ENCODE measurements around the gene UBE2I. TPM values are rescaled to one million over a fixed set of nuclear protein-coding genes. Genes with fewer than 3 reads are reported as not detected.

UBE2I gene
- total RNA-seq, 4 donors from 2014 or later: 55.4 to 110 (median 58.5) TPM

DNA sequence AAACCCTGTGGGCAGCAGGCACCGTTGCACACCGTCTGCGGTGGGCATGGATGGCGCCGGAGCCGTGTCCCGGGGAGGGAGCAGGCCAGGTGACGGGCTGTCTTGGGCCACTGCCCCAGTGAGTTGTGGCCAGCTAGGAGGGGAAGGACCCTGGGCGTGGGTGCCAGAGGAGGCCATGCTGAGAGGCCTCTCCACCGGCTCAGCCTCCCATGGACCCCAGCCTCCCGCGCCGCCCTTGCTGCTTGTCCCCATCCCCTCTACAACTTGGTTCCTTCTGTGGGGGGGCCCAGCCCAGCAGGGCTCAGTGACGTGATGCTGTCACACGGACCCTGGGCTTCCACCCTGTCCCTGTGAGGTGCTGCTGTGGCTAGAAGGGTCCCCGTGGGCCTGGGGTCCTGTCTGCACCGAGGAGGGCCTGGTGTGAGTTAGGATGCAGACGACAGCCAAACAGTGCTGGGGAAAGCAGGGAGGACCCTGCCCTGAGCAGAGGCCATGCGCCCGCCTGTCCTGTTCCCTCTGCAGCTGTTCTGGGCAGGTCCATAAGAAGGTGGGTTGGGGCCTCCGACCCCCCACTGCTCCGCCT is 11.3 kb downstream of the UBE2I start:
- WGBS, 2 donors (ENCODE audit: low coverage in 1 of 2): 88% methylated on average over 21 of the region's 22 CpGs; no CpG with 5 or more reads in 1 of the 2 donors
- H3K27ac ChIP-seq: no peak overlapping the region
- intact Hi-C loops (cut with DNase I; ENCODE audit: low total_unique reads): no loop called here
- no peak for TF ChIP-seq EP300 (IDR thresholded peaks at IDR 0.05; ENCODE audit: low read depth)
- TF ChIP-seq POLR2AphosphoS5 (IDR thresholded peaks at IDR 0.05): no peak
- no peak for TF ChIP-seq POLR2A (IDR thresholded peaks at IDR 0.05)
- TF ChIP-seq, protein P1, sequence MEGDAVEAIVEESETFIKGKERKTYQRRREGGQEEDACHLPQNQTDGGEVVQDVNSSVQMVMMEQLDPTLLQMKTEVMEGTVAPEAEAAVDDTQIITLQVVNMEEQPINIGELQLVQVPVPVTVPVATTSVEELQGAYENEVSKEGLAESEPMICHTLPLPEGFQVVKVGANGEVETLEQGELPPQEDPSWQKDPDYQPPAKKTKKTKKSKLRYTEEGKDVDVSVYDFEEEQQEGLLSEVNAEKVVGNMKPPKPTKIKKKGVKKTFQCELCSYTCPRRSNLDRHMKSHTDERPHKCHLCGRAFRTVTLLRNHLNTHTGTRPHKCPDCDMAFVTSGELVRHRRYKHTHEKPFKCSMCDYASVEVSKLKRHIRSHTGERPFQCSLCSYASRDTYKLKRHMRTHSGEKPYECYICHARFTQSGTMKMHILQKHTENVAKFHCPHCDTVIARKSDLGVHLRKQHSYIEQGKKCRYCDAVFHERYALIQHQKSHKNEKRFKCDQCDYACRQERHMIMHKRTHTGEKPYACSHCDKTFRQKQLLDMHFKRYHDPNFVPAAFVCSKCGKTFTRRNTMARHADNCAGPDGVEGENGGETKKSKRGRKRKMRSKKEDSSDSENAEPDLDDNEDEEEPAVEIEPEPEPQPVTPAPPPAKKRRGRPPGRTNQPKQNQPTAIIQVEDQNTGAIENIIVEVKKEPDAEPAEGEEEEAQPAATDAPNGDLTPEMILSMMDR (IDR thresholded peaks at IDR 0.05): no peak
- H3K4me1 ChIP-seq: no peaks in the 10 kb centered on the region
- no peaks in the 10 kb centered on the region for H3K9me3 ChIP-seq
- no peak for DNase-seq
- H3K36me3 ChIP-seq: peaks cover 0 to 72% (median 31%) of the 10 kb centered on the region in 4 donors
- H3K4me3 ChIP-seq: no peak overlapping the region
- in situ Hi-C loops (cut with MboI; ENCODE audit: low pct_ligation_motif_present in 1 of 4, low pct_unique_long_range_greater_than_20kb in 1 of 4, low sequenced_read_pairs in 3 of 4): no loop called here
- H3K27me3 ChIP-seq: no peaks in the 10 kb centered on the region

- intact Hi-C loops (cut with DNase I; ENCODE audit: low total_unique reads): no loop called here
- in situ Hi-C loops (cut with MboI; ENCODE audit: low pct_ligation_motif_present in 1 of 4, low pct_unique_long_range_greater_than_20kb in 1 of 4, low sequenced_read_pairs in 3 of 4): no loop called here
- H3K36me3 ChIP-seq: peaks cover 0 to 56% (median 24%) of the 10 kb centered on the region in 4 donors
- H3K9me3 ChIP-seq: no peaks in the 10 kb centered on the region
- TF ChIP-seq, protein P1 (IDR thresholded peaks at IDR 0.05): no peak
- no peak for TF ChIP-seq EP300 (IDR thresholded peaks at IDR 0.05; ENCODE audit: low read depth)
- no peak for TF ChIP-seq POLR2AphosphoS5 (IDR thresholded peaks at IDR 0.05)
- TF ChIP-seq POLR2A (IDR thresholded peaks at IDR 0.05): no peak
- H3K27me3 ChIP-seq: no peaks in the 10 kb centered on the region
- H3K27ac ChIP-seq: no peak overlapping the region
- H3K4me1 ChIP-seq: no peaks in the 10 kb centered on the region
- WGBS, 2 donors (ENCODE audit: low coverage in 1 of 2): 67 to 89% methylated on average over 1 to 8 of the region's 8 CpGs
- H3K4me3 ChIP-seq: no peak overlapping the region
- no peak for DNase-seq
These were observed 13.0 kb downstream of the UBE2I start for GRCh38 chr16:1322407-1322806.

DNA sequence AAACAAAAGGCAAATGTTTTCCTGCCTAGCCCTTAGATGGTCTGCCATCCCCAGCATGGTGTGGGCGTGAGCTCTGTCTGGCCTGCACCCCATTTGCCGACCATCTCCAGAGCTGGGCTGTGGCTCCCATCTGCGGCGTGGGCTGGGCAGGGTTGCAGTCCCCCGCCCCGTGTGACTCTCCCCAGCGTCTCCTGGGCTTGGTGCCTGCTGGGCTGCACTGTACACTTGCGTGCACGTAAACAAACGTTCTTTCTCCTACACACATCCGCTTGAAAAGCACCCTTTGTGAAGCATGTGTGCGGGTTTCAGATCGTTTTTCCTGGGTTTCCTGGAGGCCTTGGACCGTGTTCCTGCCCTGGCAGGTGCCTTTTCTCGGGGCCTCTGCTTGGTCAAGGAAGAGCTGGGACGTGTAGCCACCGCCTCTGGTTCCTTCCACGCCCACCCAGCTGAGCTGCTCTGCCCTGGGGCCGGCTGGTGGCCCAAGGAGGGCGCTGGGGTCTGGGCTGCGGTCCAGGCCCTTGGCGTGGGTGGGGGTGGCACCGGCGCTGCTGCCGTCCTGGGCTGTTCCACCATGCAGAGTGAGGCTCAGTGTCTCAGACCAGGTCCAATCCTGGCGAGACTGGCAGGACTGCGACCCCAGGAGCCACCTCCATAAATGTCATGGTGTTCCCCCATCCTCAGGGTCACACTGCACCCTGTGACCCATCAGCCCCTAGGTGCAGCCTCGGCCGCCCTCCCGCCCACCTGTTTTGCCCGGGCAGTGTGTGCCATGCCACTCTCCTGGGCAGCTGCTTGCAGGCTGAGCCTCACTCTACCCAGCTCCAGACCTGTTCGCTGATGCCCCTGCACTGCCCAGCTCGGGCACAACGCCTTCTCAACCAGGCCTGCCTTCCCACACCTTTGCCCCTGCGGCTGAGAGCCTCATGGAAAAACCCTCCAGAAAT is 14.1 kb downstream of the UBE2I start:
- intact Hi-C loops (cut with DNase I; ENCODE audit: low total_unique reads): no loop called here
- in situ Hi-C loops (cut with MboI; ENCODE audit: low pct_ligation_motif_present in 1 of 4, low pct_unique_long_range_greater_than_20kb in 1 of 4, low sequenced_read_pairs in 3 of 4): no loop called here
- no peaks in the 10 kb centered on the region for H3K27me3 ChIP-seq

More for the DNA sequence above, 14.1 kb downstream of the UBE2I start:
- WGBS, 2 donors (ENCODE audit: low coverage in 1 of 2): 85% methylated on average over 35 of the region's 35 CpGs; no CpG with 5 or more reads in 1 of the 2 donors
- Histone ChIP-seq H3K4me3 (no peak overlapping the region), H3K9me3 (no peaks in the 10 kb centered on the region), H3K36me3 (peaks cover 0 to 44% (median 18%) of the 10 kb centered on the region in 4 donors), H3K27ac (no peak overlapping the region), H3K4me1 (no peaks in the 10 kb centered on the region)
- DNase-seq: no peak
- no peak for TF ChIP-seq POLR2A (IDR thresholded peaks at IDR 0.05)
- no peak for TF ChIP-seq POLR2AphosphoS5 (IDR thresholded peaks at IDR 0.05)
- TF ChIP-seq, protein P1 (IDR thresholded peaks at IDR 0.05): no peak
- no peak for TF ChIP-seq EP300 (IDR thresholded peaks at IDR 0.05; ENCODE audit: low read depth)

All from transverse colon (tissue), 4 donors.